ENCODE results near the gene ANP32A. TPM values are rescaled to one million over a fixed set of nuclear protein-coding genes. Genes with fewer than 3 reads are reported as not detected.

ANP32A gene
- total RNA-seq, 1 experiment from 2014 or later, result 232 TPM

GRCh38 chr15:68851971-68852370 lies 31.3 kb upstream of the ANP32A start (continued):
- TF ChIP-seq E2F4 (CRISPR knock-in tag; IDR thresholded peaks at IDR 0.05; ENCODE audit: borderline replicate concordance, low read depth) (no peak), KAT7 (CRISPR knock-in tag; IDR thresholded peaks at IDR 0.05; ENCODE audit: borderline replicate concordance) (no peak), ZNF263 (CRISPR knock-in tag; IDR thresholded peaks at IDR 0.05; ENCODE audit: low read depth) (no peak), ZNF121 (CRISPR knock-in tag; IDR thresholded peaks at IDR 0.05) (no peak), AFF4 (CRISPR knock-in tag; IDR thresholded peaks at IDR 0.05; ENCODE audit: borderline replicate concordance) (no peak), PRRX2 (CRISPR knock-in tag; IDR thresholded peaks at IDR 0.05) (no peak), ZNF425 (CRISPR knock-in tag; conservative IDR thresholded peaks at IDR 0.05) (no peak), ZNF317 (CRISPR knock-in tag; IDR thresholded peaks at IDR 0.05; ENCODE audit: borderline replicate concordance, low read depth) (no peak), TP53 (CRISPR knock-in tag; IDR thresholded peaks at IDR 0.05) (no peak), ATF1 (CRISPR knock-in tag; IDR thresholded peaks at IDR 0.05) (no peak), E2F5 (CRISPR knock-in tag; IDR thresholded peaks at IDR 0.05) (no peak), STAT6 (CRISPR knock-in tag; conservative IDR thresholded peaks at IDR 0.05; ENCODE audit: low read depth) (no peak), MLX (CRISPR knock-in tag; IDR thresholded peaks at IDR 0.05) (no peak), ZNF138 (CRISPR knock-in tag; conservative IDR thresholded peaks at IDR 0.05) (no peak)

- H3K27me3 Mint-ChIP-seq (ENCODE audit: low read depth), result peaks cover 7% of the 10 kb centered on the region; the same call in 1 of the 2 replicates
- ChIA-PET POLR2A (no interaction called here), CTCF (interaction anchor here (1.6 kb wide), 1 partner anchor 26 kb away, joined by 6 read pairs; no protein-coding TSS in a partner anchor)
- H3K27ac Mint-ChIP-seq, result no peak overlapping the region
- TF ChIP-seq MLX (CRISPR knock-in tag; IDR thresholded peaks at IDR 0.05) (no peak), SMAD4 (CRISPR knock-in tag; IDR thresholded peaks at IDR 0.05) (no peak), ZNF232 (CRISPR knock-in tag; IDR thresholded peaks at IDR 0.05) (no peak), CREB1 (CRISPR knock-in tag; IDR thresholded peaks at IDR 0.05) (no peak), HMGA2 (CRISPR knock-in tag; IDR thresholded peaks at IDR 0.05) (no peak), EMX1 (CRISPR knock-in tag; IDR thresholded peaks at IDR 0.05) (no peak), ERG (CRISPR knock-in tag; IDR thresholded peaks at IDR 0.05) (no peak), ZBTB43 (CRISPR knock-in tag; IDR thresholded peaks at IDR 0.05) (no peak), ATF1 (CRISPR knock-in tag; IDR thresholded peaks at IDR 0.05) (no peak)
- ATAC-seq (no peak), DNase-seq (ENCODE audit: low spot score) (no peak)
- H3K36me3 Mint-ChIP-seq, result no peaks in the 10 kb centered on the region
- H3K4me3 Mint-ChIP-seq, result no peak overlapping the region
- H3K9me3 Mint-ChIP-seq, result no peaks in the 10 kb centered on the region
- no peaks in the 10 kb centered on the region for H3K4me1 Mint-ChIP-seq
Observed at GRCh38 chr15:68849497-68849896, 28.8 kb upstream of the ANP32A start.
